ENCODE results near the gene ZNF714. TPM values are rescaled to one million over a fixed set of nuclear protein-coding genes. Genes with fewer than 3 reads are reported as not detected.

ZNF714 gene
- total RNA-seq, 1 donor from 2014 or later: 22.0 TPM

DNA sequence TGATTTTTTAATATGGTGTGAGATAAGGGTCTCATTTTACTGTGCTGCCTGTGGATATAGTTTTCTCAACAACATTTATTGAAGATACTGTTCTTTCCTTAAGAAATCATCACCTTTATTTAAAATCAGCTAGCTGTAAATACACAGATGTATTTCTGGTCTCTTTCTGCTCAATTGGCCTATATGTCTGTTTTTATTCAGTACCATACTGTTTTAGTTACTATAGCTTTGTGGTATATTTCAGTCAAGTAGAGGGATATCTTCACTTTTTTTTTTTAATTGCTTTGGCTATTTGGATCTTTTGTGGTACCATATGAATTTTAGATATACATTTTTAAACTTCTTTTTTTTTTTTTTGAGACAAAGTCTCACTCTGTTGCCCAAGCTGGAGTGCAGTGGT lies 16.7 kb upstream of the ZNF714 start:
- Mint-ChIP-seq H3K36me3 (ENCODE audit: unreplicated experiment) (peaks cover 6% of the 10 kb centered on the region), H3K9me3 (ENCODE audit: unreplicated experiment) (peaks cover 3% of the 10 kb centered on the region), H3K27ac (ENCODE audit: unreplicated experiment) (no peak overlapping the region), H3K4me1 (ENCODE audit: low read depth, unreplicated experiment) (no peaks in the 10 kb centered on the region), H3K27me3 (ENCODE audit: unreplicated experiment) (no peaks in the 10 kb centered on the region), H3K4me3 (ENCODE audit: unreplicated experiment) (no peak overlapping the region)
- no peak for DNase-seq
- TF ChIP-seq, protein P1, sequence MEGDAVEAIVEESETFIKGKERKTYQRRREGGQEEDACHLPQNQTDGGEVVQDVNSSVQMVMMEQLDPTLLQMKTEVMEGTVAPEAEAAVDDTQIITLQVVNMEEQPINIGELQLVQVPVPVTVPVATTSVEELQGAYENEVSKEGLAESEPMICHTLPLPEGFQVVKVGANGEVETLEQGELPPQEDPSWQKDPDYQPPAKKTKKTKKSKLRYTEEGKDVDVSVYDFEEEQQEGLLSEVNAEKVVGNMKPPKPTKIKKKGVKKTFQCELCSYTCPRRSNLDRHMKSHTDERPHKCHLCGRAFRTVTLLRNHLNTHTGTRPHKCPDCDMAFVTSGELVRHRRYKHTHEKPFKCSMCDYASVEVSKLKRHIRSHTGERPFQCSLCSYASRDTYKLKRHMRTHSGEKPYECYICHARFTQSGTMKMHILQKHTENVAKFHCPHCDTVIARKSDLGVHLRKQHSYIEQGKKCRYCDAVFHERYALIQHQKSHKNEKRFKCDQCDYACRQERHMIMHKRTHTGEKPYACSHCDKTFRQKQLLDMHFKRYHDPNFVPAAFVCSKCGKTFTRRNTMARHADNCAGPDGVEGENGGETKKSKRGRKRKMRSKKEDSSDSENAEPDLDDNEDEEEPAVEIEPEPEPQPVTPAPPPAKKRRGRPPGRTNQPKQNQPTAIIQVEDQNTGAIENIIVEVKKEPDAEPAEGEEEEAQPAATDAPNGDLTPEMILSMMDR (IDR thresholded peaks at IDR 0.05; ENCODE audit: partially characterized antibody, unreplicated experiment): no peak

DNA sequence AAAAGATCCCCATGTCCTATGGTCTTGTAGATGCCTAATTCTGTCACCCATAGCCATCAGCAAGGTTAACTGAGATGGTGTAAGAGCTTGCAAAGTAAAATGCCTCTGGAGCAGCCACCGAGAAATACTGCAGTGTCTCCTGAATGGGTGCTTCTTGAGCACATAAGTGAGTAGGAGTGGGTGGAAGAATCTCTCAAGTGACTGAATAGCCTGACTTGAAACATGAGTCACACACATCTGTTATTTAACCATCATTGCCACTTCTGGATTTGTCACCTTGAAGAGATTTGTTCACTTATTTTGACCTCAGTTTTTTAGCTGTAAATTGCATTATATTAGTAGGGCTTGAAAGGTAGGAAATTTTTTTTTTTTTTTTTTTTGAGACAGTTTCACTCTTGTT lies 2.3 kb downstream of the ZNF714 start:
- TF ChIP-seq, protein P1 (IDR thresholded peaks at IDR 0.05; ENCODE audit: partially characterized antibody, unreplicated experiment): no peak
- Mint-ChIP-seq H3K27ac (ENCODE audit: unreplicated experiment) (no peak overlapping the region), H3K9me3 (ENCODE audit: unreplicated experiment) (peaks cover 2% of the 10 kb centered on the region), H3K4me3 (ENCODE audit: unreplicated experiment) (no peak overlapping the region), H3K36me3 (ENCODE audit: unreplicated experiment) (peaks cover 5% of the 10 kb centered on the region), H3K4me1 (ENCODE audit: low read depth, unreplicated experiment) (peaks cover 6% of the 10 kb centered on the region), H3K27me3 (ENCODE audit: unreplicated experiment) (no peaks in the 10 kb centered on the region)
- DNase-seq: no peak

GRCh38 chr19:21087871-21088270 lies 5.9 kb downstream of the ZNF714 start:
- TF ChIP-seq, protein P1 (IDR thresholded peaks at IDR 0.05; ENCODE audit: partially characterized antibody, unreplicated experiment): no peak
- H3K36me3 Mint-ChIP-seq (ENCODE audit: unreplicated experiment): no peaks in the 10 kb centered on the region
- peaks cover 6% of the 10 kb centered on the region for H3K4me1 Mint-ChIP-seq (ENCODE audit: low read depth, unreplicated experiment)
- no peaks in the 10 kb centered on the region for H3K27me3 Mint-ChIP-seq (ENCODE audit: unreplicated experiment)
- H3K27ac Mint-ChIP-seq (ENCODE audit: unreplicated experiment): no peak overlapping the region
- H3K9me3 Mint-ChIP-seq (ENCODE audit: unreplicated experiment): no peaks in the 10 kb centered on the region
- no peak for DNase-seq
- no peak overlapping the region for H3K4me3 Mint-ChIP-seq (ENCODE audit: unreplicated experiment)

DNA sequence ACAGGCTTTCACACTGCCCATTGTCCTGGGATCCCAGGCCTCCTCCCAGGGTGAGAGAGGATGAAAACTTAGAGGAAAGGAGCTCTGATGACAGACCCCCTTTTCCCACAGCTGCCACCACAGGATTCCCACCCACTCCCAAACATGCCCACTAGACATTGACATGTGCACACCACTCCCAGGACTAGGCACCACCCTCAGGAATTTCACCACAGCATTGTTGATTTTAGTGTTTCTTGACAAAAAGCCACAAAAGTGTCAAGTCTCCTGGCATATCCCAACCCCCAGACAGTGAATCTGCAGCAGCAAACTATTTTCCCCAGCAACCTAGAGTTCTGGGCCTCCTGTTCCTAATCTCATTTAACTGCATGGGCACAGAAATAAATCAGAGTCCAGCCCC lies 10.1 kb downstream of the ZNF714 start:
- Mint-ChIP-seq H3K27me3 (ENCODE audit: unreplicated experiment) (no peaks in the 10 kb centered on the region), H3K4me3 (ENCODE audit: unreplicated experiment) (no peak overlapping the region), H3K4me1 (ENCODE audit: low read depth, unreplicated experiment) (no peaks in the 10 kb centered on the region), H3K36me3 (ENCODE audit: unreplicated experiment) (no peaks in the 10 kb centered on the region), H3K9me3 (ENCODE audit: unreplicated experiment) (peaks cover 3% of the 10 kb centered on the region), H3K27ac (ENCODE audit: unreplicated experiment) (no peak overlapping the region)
- DNase-seq: no peak
- TF ChIP-seq, protein P1 (IDR thresholded peaks at IDR 0.05; ENCODE audit: partially characterized antibody, unreplicated experiment): no peak

GRCh38 chr19:21094347-21095025 lies 12.5 kb downstream of the ZNF714 start:
- Mint-ChIP-seq H3K4me1 (ENCODE audit: low read depth, unreplicated experiment) (no peaks in the 10 kb centered on the region), H3K9me3 (ENCODE audit: unreplicated experiment) (peaks cover 3% of the 10 kb centered on the region), H3K36me3 (ENCODE audit: unreplicated experiment) (no peaks in the 10 kb centered on the region), H3K4me3 (ENCODE audit: unreplicated experiment) (no peak overlapping the region), H3K27ac (ENCODE audit: unreplicated experiment) (no peak overlapping the region), H3K27me3 (ENCODE audit: unreplicated experiment) (no peaks in the 10 kb centered on the region)
- DNase-seq: no peak
- TF ChIP-seq, protein P1 (IDR thresholded peaks at IDR 0.05; ENCODE audit: partially characterized antibody, unreplicated experiment): no peak
